Measurements from ENCODE around the gene PDE4B. TPM values are rescaled to one million over a fixed set of nuclear protein-coding genes. Genes with fewer than 3 reads are reported as not detected.

Gene PDE4B
- polyA plus RNA-seq, 1 donor from 2014 or later: 135 TPM

DNA sequence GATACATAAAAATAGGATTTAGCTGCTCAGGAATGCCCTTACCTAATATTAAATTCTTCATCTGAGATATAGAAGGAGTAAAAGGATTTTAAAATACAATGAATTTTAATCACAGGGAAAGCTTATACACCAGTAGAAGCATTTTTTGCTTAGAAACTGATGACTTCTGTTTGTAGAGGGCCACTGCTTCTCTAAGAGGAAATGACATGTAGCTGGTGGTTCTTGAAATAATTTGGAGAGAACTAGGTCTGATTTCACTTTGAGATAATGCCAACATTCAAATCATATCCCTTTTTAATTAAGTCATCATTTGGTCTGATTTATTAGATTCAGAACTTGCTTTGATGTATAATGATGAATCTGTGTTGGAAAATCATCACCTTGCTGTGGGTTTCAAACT is 574.7 kb downstream of the PDE4B start:
- no peak overlapping the region for H3K4me3 ChIP-seq (ENCODE audit: low read length)
- H3K27me3 ChIP-seq (ENCODE audit: insufficient read depth, low read depth, low read length): no peaks in the 10 kb centered on the region
- H2AFZ ChIP-seq (ENCODE audit: low read depth, low read length): no peak overlapping the region
- H3K79me2 ChIP-seq (replicated peaks; ENCODE audit: insufficient read depth, low read length): no peaks in the 10 kb centered on the region
- H3K36me3 ChIP-seq (ENCODE audit: insufficient read depth, low read length): peaks cover 44% of the 10 kb centered on the region
- H3K27ac ChIP-seq (ENCODE audit: low read length): no peak overlapping the region
- TF ChIP-seq POLR2AphosphoS5 (IDR thresholded peaks at IDR 0.05) (no peak), TAF1 (IDR thresholded peaks at IDR 0.05; ENCODE audit: low read depth) (no peak), EP300 (conservative IDR thresholded peaks at IDR 0.05; ENCODE audit: poor library complexity, severe bottlenecking) (no peak), RAD21 (conservative IDR thresholded peaks at IDR 0.05) (no peak), MXI1 (conservative IDR thresholded peaks at IDR 0.05; ENCODE audit: poor library complexity, severe bottlenecking) (no peak), SMC3 (conservative IDR thresholded peaks at IDR 0.05; ENCODE audit: poor library complexity) (no peak), EZH2 (IDR thresholded peaks at IDR 0.05; ENCODE audit: borderline replicate concordance, insufficient read depth, low read length, poor library complexity, severe bottlenecking) (no peak)
- TF ChIP-seq, protein P1, sequence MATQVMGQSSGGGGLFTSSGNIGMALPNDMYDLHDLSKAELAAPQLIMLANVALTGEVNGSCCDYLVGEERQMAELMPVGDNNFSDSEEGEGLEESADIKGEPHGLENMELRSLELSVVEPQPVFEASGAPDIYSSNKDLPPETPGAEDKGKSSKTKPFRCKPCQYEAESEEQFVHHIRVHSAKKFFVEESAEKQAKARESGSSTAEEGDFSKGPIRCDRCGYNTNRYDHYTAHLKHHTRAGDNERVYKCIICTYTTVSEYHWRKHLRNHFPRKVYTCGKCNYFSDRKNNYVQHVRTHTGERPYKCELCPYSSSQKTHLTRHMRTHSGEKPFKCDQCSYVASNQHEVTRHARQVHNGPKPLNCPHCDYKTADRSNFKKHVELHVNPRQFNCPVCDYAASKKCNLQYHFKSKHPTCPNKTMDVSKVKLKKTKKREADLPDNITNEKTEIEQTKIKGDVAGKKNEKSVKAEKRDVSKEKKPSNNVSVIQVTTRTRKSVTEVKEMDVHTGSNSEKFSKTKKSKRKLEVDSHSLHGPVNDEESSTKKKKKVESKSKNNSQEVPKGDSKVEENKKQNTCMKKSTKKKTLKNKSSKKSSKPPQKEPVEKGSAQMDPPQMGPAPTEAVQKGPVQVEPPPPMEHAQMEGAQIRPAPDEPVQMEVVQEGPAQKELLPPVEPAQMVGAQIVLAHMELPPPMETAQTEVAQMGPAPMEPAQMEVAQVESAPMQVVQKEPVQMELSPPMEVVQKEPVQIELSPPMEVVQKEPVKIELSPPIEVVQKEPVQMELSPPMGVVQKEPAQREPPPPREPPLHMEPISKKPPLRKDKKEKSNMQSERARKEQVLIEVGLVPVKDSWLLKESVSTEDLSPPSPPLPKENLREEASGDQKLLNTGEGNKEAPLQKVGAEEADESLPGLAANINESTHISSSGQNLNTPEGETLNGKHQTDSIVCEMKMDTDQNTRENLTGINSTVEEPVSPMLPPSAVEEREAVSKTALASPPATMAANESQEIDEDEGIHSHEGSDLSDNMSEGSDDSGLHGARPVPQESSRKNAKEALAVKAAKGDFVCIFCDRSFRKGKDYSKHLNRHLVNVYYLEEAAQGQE (IDR thresholded peaks at IDR 0.05; ENCODE audit: borderline replicate concordance): no peak
- TF ChIP-seq, protein P2, sequence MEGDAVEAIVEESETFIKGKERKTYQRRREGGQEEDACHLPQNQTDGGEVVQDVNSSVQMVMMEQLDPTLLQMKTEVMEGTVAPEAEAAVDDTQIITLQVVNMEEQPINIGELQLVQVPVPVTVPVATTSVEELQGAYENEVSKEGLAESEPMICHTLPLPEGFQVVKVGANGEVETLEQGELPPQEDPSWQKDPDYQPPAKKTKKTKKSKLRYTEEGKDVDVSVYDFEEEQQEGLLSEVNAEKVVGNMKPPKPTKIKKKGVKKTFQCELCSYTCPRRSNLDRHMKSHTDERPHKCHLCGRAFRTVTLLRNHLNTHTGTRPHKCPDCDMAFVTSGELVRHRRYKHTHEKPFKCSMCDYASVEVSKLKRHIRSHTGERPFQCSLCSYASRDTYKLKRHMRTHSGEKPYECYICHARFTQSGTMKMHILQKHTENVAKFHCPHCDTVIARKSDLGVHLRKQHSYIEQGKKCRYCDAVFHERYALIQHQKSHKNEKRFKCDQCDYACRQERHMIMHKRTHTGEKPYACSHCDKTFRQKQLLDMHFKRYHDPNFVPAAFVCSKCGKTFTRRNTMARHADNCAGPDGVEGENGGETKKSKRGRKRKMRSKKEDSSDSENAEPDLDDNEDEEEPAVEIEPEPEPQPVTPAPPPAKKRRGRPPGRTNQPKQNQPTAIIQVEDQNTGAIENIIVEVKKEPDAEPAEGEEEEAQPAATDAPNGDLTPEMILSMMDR (IDR thresholded peaks at IDR 0.05; ENCODE audit: poor library complexity, severe bottlenecking): no peak
- no peak overlapping the region for H3K4me2 ChIP-seq (ENCODE audit: low read length)
- no peak overlapping the region for H3K9ac ChIP-seq (ENCODE audit: low read length)
- H3K9me2 ChIP-seq (ENCODE audit: insufficient read depth, low read length): no peaks in the 10 kb centered on the region
- H3K9me3 ChIP-seq (ENCODE audit: low read length): no peaks in the 10 kb centered on the region
- H3F3A ChIP-seq (ENCODE audit: insufficient read depth, low read length, poor library complexity, severe bottlenecking): no peaks in the 10 kb centered on the region
- H4K20me1 ChIP-seq (ENCODE audit: insufficient read depth): no peaks in the 10 kb centered on the region

DNA sequence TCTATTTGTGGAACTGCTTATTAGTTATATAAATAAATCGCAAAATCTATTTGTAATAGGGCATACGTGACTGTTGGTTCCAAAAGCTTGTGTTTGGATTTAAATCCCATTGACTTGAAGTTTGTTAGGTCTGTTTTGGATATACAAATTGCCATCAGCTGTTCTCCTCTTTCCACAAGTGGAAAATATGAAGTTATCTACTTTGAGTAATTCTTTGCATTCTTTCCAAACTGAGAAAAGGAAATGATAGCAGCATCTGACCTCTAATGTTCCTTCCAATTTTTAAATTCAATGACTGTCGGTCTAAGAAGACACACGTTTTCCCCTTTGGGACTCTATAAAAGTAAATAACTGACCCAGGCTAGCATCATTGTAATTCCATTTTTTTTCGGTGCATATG is 575.6 kb downstream of the PDE4B start:
- Histone ChIP-seq H2AFZ (ENCODE audit: low read depth, low read length) (no peak overlapping the region), H3K9ac (ENCODE audit: low read length) (no peak overlapping the region), H3F3A (ENCODE audit: insufficient read depth, low read length, poor library complexity, severe bottlenecking) (no peaks in the 10 kb centered on the region), H3K4me3 (ENCODE audit: low read length) (no peak overlapping the region), H3K9me2 (ENCODE audit: insufficient read depth, low read length) (no peaks in the 10 kb centered on the region), H3K9me3 (ENCODE audit: low read length) (no peaks in the 10 kb centered on the region), H3K79me2 (replicated peaks; ENCODE audit: insufficient read depth, low read length) (no peaks in the 10 kb centered on the region), H3K4me2 (ENCODE audit: low read length) (no peak overlapping the region), H3K36me3 (ENCODE audit: insufficient read depth, low read length) (peaks cover 47% of the 10 kb centered on the region), H3K27me3 (ENCODE audit: insufficient read depth, low read depth, low read length) (no peaks in the 10 kb centered on the region), H4K20me1 (ENCODE audit: insufficient read depth) (no peaks in the 10 kb centered on the region), H3K27ac (ENCODE audit: low read length) (no peak overlapping the region)
- no peak for TF ChIP-seq TAF1 (IDR thresholded peaks at IDR 0.05; ENCODE audit: low read depth)
- TF ChIP-seq, protein P2 (IDR thresholded peaks at IDR 0.05; ENCODE audit: poor library complexity, severe bottlenecking): no peak
- no peak for TF ChIP-seq POLR2AphosphoS5 (IDR thresholded peaks at IDR 0.05)
- TF ChIP-seq SMC3 (conservative IDR thresholded peaks at IDR 0.05; ENCODE audit: poor library complexity): no peak
- TF ChIP-seq EZH2 (IDR thresholded peaks at IDR 0.05; ENCODE audit: borderline replicate concordance, insufficient read depth, low read length, poor library complexity, severe bottlenecking): no peak
- TF ChIP-seq MXI1 (conservative IDR thresholded peaks at IDR 0.05; ENCODE audit: poor library complexity, severe bottlenecking): no peak
- TF ChIP-seq RAD21 (conservative IDR thresholded peaks at IDR 0.05): no peak
- no peak for TF ChIP-seq EP300 (conservative IDR thresholded peaks at IDR 0.05; ENCODE audit: poor library complexity, severe bottlenecking)
- TF ChIP-seq, protein P1 (IDR thresholded peaks at IDR 0.05; ENCODE audit: borderline replicate concordance): no peak

Measured in neural cell (in vitro differentiated cells).